LNCAP (cell line): ENCODE data around the gene HSF4.

Experiments used
- CTCF ChIP-seq: fragments of 450-650 bp; IDR thresholded peaks from 2 replicates; pipeline ENCODE4 v1.5.1; 2017; ENCODE audit warnings: mild to moderate bottlenecking

HSF4 gene

GRCh38 chr16:67190448-67191399 is 26.2 kb downstream of the HSF4 start:
- no peak for TF ChIP-seq CTCF

- no peak for TF ChIP-seq CTCF
These were observed 27.0 kb downstream of the HSF4 start for GRCh38 chr16:67191411-67191994.

DNA sequence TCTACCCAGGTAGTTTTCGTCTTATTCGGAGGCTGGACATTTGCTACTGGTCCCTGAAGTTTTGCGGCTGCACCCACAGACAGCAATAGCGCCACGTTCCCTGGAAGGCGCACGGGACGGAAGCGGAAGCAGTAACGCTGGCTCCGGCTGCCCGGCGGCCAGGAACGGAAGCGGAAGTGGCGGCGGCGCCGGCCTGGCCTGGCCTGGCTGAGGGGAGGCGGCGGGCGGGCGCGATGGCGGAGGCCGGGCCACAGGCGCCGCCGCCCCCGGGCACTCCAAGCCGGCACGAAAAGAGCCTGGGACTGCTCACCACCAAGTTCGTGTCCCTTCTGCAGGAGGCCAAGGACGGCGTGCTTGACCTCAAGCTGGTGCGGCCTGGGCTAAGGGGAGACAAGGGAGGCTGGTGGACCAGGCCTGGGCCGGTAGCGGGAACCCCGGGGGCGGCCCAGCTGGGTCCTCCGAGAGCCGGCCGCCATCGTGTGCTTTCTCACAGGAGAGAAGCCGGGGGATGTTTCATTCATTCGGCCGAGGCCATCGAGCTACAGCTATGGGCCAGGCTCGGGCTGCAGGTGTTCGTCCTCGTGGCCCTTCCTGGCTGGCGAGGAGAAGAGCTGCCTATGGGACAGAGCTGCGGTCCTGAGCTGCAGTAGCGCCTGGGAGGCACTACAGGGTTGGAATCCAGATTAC is 27.6 kb downstream of the HSF4 start, which contains the start of gene E2F4:
Gene E2F4 (plus strand): TSS at position 161 of the 687 bp plus-strand sequence. CDS start 73 bp downstream, at position 234.
- no peak for TF ChIP-seq CTCF

DNA sequence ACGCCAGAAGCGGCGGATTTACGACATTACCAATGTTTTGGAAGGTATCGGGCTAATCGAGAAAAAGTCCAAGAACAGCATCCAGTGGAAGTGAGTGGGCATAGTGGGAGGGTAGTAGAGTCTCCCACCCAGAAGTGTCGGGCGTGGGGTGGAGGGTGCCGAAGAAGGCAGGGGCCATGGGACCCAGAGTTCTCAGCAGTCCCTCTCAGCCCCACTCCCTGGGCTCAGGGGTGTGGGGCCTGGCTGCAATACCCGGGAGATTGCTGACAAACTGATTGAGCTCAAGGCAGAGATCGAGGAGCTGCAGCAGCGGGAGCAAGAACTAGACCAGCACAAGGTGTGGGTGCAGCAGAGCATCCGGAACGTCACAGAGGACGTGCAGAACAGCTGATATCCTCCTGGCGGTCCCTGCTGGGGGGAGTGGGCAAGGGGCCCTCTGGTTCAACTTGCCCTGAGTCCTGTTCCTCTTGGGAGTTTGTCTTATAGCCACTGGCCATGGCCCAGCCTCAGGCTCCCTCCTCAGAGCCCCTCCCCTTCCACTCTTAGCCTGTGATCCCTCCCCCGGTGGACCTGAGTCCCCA is 28.3 kb downstream of the HSF4 start:
- TF ChIP-seq CTCF, result no peak

- TF ChIP-seq CTCF, result no peak
These were observed 29.0 kb downstream of the HSF4 start for GRCh38 chr16:67193536-67193935.

GRCh38 chr16:67194260-67194659 is 29.7 kb downstream of the HSF4 start:
- TF ChIP-seq CTCF, result no peak

- no peak for TF ChIP-seq CTCF
These were observed 31.1 kb downstream of the HSF4 start for GRCh38 chr16:67195676-67196075.
